GM20000 (cell line): Measurements from ENCODE around the gene EPHB4.
A peak's percentile ranks its signal among the peaks of the same experiment; 100 is the strongest.

Experiments
- DNase-seq: peaks from one replicate; pipeline ENCODE4 v3.0.0; 2012; ENCODE audit warnings: low spot score
- TF ChIP-seq, protein P1 (sequence below): IDR thresholded peaks from 2 replicates; pipeline ENCODE4 v1.5.1; 2012; ENCODE audit warnings: mild to moderate bottlenecking, control low read depth; ENCODE audit errors: extremely low read depth, missing control alignments

Gene EPHB4

DNA sequence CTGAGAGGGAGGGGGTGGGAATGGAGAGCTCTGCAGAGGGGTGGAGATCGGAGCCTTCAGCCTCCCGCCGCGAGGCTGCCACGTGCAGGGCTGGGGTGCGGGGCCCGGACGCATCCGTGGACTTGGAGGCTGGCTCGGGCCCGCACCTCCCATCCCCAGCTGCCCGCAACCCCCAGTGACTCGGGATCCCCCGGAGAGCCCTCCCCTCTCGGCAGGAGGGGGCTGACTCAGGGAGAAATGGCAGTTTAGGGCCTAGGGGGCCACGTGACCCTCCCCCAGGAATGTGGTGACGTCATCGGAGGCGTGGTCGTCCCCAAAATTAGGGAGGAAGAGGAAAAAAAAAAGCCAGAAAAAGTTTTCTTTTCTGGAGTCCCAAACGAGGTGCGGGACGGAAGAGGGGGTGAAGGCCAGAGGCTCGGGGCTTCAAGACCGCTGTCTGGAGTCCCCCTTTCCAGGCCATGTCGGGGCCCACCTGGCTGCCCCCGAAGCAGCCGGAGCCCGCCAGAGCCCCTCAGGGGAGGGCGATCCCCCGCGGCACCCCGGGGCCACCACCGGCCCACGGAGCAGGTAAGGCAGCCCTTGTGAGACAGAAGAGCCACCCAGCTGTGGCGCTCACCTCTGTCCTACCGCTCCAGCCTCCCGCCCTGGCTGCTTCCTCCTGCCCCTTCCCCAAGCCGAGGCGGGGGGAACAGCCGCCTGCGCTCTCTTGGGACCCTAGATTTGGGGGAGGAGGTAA lies 39.9 kb upstream of the EPHB4 start, which contains the start of gene TRIP6:
TSS of gene TRIP6 (plus strand) at position 348 of the 736 bp plus-strand sequence. CDS start at position 459, 111 bp downstream.
- TF ChIP-seq, protein P1, sequence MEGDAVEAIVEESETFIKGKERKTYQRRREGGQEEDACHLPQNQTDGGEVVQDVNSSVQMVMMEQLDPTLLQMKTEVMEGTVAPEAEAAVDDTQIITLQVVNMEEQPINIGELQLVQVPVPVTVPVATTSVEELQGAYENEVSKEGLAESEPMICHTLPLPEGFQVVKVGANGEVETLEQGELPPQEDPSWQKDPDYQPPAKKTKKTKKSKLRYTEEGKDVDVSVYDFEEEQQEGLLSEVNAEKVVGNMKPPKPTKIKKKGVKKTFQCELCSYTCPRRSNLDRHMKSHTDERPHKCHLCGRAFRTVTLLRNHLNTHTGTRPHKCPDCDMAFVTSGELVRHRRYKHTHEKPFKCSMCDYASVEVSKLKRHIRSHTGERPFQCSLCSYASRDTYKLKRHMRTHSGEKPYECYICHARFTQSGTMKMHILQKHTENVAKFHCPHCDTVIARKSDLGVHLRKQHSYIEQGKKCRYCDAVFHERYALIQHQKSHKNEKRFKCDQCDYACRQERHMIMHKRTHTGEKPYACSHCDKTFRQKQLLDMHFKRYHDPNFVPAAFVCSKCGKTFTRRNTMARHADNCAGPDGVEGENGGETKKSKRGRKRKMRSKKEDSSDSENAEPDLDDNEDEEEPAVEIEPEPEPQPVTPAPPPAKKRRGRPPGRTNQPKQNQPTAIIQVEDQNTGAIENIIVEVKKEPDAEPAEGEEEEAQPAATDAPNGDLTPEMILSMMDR, result no peak
- peak; percentile 89 for DNase-seq

GRCh38 chr7:100866729-100867039 lies 39.4 kb upstream of the EPHB4 start:
- TF ChIP-seq, protein P1, result no peak
- DNase-seq, result no peak

DNA sequence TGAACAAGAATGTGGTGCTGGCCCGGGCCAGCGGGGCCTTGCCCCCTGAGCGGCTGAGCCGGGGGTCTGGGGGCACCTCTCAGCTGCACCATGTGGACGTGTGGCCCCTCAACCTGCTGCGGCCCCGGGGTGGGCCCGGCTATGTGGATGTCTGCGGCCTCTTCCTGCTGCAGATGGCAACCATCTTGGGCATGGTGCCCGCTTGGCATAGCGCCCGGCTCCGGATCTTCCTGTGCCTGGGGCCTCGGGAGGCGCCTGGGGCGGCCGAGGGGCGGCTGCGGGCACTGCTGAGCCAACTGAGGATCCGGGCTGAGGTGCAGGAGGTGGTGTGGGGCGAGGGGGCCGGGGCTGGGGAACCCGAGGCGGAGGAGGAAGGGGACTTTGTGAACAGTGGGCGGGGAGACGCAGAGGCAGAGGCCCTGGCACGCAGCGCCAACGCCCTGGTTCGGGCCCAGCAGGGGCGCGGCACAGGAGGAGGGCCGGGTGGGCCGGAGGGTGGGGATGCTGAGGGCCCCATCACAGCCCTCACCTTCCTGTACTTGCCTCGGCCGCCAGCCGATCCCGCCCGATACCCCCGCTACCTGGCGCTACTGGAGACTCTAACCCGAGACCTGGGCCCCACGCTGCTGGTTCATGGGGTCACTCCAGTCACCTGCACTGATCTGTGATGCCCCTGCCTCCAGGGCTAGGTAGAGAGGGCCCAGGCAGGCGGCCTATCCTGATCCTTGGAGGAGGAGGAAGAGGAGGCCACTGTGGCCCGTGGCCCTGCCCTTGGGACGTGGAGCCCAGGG lies 38.8 kb upstream of the EPHB4 start:
- TF ChIP-seq, protein P1, result no peak
- peak; percentile 45 for DNase-seq

DNA sequence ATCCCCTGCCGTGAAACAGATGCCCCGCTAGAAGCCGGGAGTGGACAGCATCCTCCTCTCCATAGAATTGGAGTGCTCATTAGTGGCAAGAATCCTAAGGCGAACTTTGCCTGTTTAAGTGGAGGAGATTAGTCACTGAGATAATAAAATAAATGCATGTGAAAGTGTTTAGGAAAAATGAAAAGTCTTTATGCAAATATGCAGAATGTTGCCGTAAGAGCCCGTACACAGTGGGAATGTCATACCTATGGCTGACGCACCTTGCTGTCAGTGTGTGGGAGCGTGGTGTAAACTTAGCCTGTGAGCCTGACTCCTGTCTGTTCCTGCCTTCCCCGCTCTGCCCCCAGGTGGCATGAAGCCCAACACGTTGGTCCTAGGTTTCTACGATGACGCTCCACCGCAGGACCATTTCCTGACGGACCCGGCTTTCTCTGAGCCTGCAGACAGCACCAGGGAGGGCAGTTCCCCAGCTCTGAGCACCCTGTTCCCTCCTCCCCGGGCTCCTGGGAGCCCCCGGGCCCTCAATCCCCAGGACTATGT lies 38.1 kb upstream of the EPHB4 start:
- no peak for DNase-seq
- TF ChIP-seq, protein P1, result no peak

DNA sequence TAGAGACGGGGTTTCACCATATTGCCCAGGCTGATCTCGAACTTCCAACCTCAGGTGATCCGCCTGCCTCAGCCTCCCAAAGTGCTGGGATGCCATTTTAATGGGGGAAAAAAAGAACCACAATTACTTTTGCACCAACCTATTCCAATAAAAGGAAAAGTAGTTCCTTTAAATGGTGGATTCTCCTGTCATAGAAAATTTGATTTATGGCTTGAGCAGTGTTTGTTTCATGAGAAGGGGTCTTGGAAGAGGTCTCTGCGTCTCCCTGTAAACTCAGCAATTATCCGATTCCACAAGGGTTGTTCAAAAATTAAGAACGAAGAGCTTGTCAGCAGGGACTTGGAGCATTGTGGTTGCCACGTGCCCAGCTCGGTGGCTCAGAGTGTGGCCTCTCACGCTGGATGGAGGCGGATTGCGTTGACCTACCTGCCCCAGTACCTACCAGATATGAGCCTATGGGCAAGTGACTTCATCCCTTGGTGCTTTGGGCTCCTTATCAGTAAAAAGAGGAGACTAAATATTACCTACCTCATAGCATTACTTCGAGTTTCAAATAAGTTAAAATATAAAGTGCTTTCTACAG lies 37.0 kb upstream of the EPHB4 start:
- TF ChIP-seq, protein P1, result no peak
- DNase-seq, result no peak

DNA sequence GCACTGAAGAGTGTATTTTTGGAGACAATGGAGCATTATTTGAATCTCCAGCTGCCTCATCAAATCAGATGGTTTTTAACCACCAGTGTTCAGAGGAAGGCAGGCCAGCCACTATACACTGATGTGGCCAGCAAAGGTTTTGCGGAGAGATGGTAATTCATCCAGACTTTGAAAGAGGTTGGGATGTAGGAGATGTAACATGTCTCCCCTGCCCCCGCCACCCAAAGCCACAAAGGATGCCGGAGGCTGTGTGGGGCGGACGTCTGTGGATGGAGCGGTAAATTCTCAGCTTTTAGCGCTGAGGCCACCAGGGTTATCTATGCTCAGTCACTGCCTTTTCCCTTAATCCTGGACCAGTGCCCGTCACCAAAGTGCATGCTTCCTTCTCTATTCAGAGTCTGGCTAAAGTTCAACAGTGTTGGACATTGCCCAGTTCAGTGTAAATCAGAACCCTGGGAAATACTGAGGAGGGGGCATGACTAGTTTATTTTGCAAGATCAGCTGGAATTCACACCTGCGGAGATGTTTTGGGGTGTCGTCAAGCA lies 36.2 kb upstream of the EPHB4 start:
- TF ChIP-seq, protein P1, result no peak

More for the DNA sequence above, 36.2 kb upstream of the EPHB4 start:
- DNase-seq, result no peak
